ENCODE results near the gene KAZN. TPM values are rescaled to one million over a fixed set of nuclear protein-coding genes. Genes with fewer than 3 reads are reported as not detected.

KAZN gene
- total RNA-seq, 1 donor from 2014 or later, result 2.8 TPM

DNA sequence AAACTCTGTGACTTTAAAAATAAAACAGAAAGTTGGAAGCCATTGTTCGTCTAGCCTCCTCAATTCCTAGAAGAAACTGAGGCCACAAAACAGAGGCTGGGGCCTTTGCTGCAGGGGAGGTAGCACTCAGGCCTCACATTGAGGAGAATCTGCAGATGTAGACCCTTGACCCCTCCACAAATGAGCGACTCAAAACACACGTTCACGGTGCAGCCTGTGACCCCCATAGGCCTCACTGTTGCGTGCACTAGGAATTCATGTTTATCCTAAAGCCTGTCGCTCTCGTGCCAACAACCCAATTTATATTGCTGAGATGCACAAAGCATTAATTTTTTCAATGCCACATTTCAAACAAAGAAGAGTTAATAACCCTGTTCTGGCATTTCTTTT, 560.7 kb downstream of the KAZN start:
- Histone ChIP-seq H3K27me3 (ENCODE audit: control insufficient read depth, insufficient read depth, low read length) (no peaks in the 10 kb centered on the region), H3K4me3 (ENCODE audit: low read depth, low read length) (no peak overlapping the region), H3K36me3 (ENCODE audit: control insufficient read depth, insufficient read depth, low read length) (peaks cover 1% of the 10 kb centered on the region)
- TF ChIP-seq, protein P1, sequence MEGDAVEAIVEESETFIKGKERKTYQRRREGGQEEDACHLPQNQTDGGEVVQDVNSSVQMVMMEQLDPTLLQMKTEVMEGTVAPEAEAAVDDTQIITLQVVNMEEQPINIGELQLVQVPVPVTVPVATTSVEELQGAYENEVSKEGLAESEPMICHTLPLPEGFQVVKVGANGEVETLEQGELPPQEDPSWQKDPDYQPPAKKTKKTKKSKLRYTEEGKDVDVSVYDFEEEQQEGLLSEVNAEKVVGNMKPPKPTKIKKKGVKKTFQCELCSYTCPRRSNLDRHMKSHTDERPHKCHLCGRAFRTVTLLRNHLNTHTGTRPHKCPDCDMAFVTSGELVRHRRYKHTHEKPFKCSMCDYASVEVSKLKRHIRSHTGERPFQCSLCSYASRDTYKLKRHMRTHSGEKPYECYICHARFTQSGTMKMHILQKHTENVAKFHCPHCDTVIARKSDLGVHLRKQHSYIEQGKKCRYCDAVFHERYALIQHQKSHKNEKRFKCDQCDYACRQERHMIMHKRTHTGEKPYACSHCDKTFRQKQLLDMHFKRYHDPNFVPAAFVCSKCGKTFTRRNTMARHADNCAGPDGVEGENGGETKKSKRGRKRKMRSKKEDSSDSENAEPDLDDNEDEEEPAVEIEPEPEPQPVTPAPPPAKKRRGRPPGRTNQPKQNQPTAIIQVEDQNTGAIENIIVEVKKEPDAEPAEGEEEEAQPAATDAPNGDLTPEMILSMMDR (IDR thresholded peaks at IDR 0.05; ENCODE audit: insufficient read depth, low read length, poor library complexity, severe bottlenecking), result no peak
- DNase-seq (ENCODE audit: low read depth), result no peak

DNA sequence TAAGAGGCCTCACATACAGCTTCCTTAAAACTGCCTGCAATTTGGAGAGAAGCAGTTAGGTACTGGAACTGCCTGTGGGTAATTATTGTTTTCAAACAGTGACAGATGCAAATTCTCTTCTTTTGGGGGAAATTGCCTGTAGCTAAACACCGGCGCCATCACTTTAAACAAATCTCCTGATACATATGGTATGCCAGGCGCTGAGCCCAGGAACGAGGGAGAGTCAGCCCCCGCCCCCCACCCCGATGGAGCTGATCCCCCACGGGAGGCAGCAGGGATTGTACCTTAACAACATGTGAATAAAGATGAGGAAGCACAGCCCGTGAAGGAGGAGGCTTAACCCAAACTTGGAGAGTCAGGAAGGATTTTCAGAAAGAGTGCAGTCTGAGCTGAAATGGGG, 562.1 kb downstream of the KAZN start:
- Histone ChIP-seq H3K27me3 (ENCODE audit: control insufficient read depth, insufficient read depth, low read length) (no peaks in the 10 kb centered on the region), H3K4me3 (ENCODE audit: low read depth, low read length) (no peak overlapping the region), H3K36me3 (ENCODE audit: control insufficient read depth, insufficient read depth, low read length) (peaks cover 1% of the 10 kb centered on the region)
- DNase-seq (ENCODE audit: low read depth), result no peak
- TF ChIP-seq, protein P1 (IDR thresholded peaks at IDR 0.05; ENCODE audit: insufficient read depth, low read length, poor library complexity, severe bottlenecking), result no peak

DNA sequence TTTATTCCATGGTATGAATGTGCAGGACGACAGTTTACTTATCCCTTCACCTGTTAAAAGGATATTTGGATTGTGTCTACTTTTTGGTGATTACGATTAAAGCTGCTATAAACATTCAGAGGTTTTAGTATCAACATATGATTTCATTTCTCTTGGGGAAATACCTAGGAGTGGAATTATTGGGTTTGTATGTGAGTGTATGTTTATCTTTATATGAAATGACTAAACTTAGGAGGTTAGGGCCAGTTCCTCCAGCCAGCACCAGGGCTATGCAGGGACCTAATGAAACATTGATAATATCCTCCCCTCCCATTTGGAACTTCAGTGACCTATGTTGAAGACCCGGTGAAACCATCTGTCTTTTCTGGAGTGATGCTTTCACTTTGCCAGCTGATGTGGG, 568.9 kb downstream of the KAZN start:
- TF ChIP-seq, protein P1 (IDR thresholded peaks at IDR 0.05; ENCODE audit: insufficient read depth, low read length, poor library complexity, severe bottlenecking), result no peak
- DNase-seq (ENCODE audit: low read depth), result no peak
- H3K4me3 ChIP-seq (ENCODE audit: low read depth, low read length), result no peak overlapping the region
- no peaks in the 10 kb centered on the region for H3K27me3 ChIP-seq (ENCODE audit: control insufficient read depth, insufficient read depth, low read length)
- H3K36me3 ChIP-seq (ENCODE audit: control insufficient read depth, insufficient read depth, low read length), result no peaks in the 10 kb centered on the region

All from kidney epithelial cell (primary cell).